Brain microvascular endothelial cell (primary cell): ENCODE data around the gene SPINK1.
"Not testable (repeated sequence)": the region's sequence is repeated elsewhere in the genome, so short reads cannot be mapped to it uniquely, and the experiment has no call there.

Source experiments
- DNase-seq: peaks from one replicate; pipeline ENCODE4 v3.0.0-alpha.2; 2020
- H3K27ac ChIP-seq: fragments of 250-450 bp; sonication (Bioruptor Pico); 2 replicates; pipeline ENCODE4 v1.5.1; 2020; ENCODE audit warnings: mild to moderate bottlenecking, moderate library complexity
- H3K27me3 ChIP-seq: fragments of 250-450 bp; sonication (Bioruptor Pico); replicated peaks from 2 replicates; pipeline ENCODE4 v1.5.1; 2020; ENCODE audit warnings: mild to moderate bottlenecking
- H3K36me3 ChIP-seq: fragments of 250-450 bp; sonication (Bioruptor Pico); replicated peaks from 2 replicates; pipeline ENCODE4 v1.5.1; 2020; ENCODE audit warnings: mild to moderate bottlenecking
- H3K4me3 ChIP-seq: 2 replicates; pipeline ENCODE4 v1.5.1; 2011; ENCODE audit warnings: low read depth, mild to moderate bottlenecking, control low read depth, low read length, moderate library complexity
- CTCF ChIP-seq: IDR thresholded peaks from 2 replicates; pipeline ENCODE4 v1.5.1; 2011; ENCODE audit warnings: low read depth, mild to moderate bottlenecking, moderate library complexity, low read length, control low read depth, inconsistent platforms; ENCODE audit errors: missing control alignments
- in situ Hi-C: cut with HindIII; loops from 2 replicates; pipeline ENCODE4 v1.10.0; 2017; ENCODE audit warnings: low sequenced_read_pairs, low pct_ligation_motif_present

SPINK1 gene

GRCh38 chr5:147874910-147875367, 43.5 kb upstream of the SPINK1 start:
- H3K27ac ChIP-seq, result no peak overlapping the region
- H3K36me3 ChIP-seq, result no peaks in the 10 kb centered on the region
- DNase-seq, result no peak
- no peak overlapping the region for H3K4me3 ChIP-seq
- TF ChIP-seq CTCF, result no peak
- no peaks in the 10 kb centered on the region for H3K27me3 ChIP-seq
- in situ Hi-C loops, result no loop called here

GRCh38 chr5:147874118-147874875, 42.8 kb upstream of the SPINK1 start:
- H3K27me3 ChIP-seq, DNase-seq, H3K27ac ChIP-seq, H3K36me3 ChIP-seq, H3K4me3 ChIP-seq, in situ Hi-C loops: not testable (repeated sequence)

GRCh38 chr5:147872744-147873435, 41.4 kb upstream of the SPINK1 start:
- in situ Hi-C loops, H3K4me3 ChIP-seq, DNase-seq, H3K27ac ChIP-seq, H3K27me3 ChIP-seq, H3K36me3 ChIP-seq: not testable (repeated sequence)

- in situ Hi-C loops, H3K27me3 ChIP-seq, H3K4me3 ChIP-seq, H3K27ac ChIP-seq, H3K36me3 ChIP-seq, DNase-seq: not testable (repeated sequence)
Measured at GRCh38 chr5:147871980-147872549, 40.6 kb upstream of the SPINK1 start.

GRCh38 chr5:147869892-147870291, 38.4 kb upstream of the SPINK1 start:
- H3K36me3 ChIP-seq, H3K4me3 ChIP-seq, H3K27ac ChIP-seq, H3K27me3 ChIP-seq, in situ Hi-C loops, DNase-seq: not testable (repeated sequence)

GRCh38 chr5:147869112-147869511, 37.6 kb upstream of the SPINK1 start:
- in situ Hi-C loops, result no loop called here
- Histone ChIP-seq H3K27me3 (no peaks in the 10 kb centered on the region), H3K4me3 (no peak overlapping the region), H3K27ac (no peak overlapping the region), H3K36me3 (no peaks in the 10 kb centered on the region)
- no peak for DNase-seq
- TF ChIP-seq CTCF, result no peak

GRCh38 chr5:147863454-147864158, 32.1 kb upstream of the SPINK1 start:
- Histone ChIP-seq H3K27me3 (no peaks in the 10 kb centered on the region), H3K27ac (no peak overlapping the region), H3K4me3 (no peak overlapping the region), H3K36me3 (no peaks in the 10 kb centered on the region)
- DNase-seq, result no peak
- in situ Hi-C loops, result no loop called here
- TF ChIP-seq CTCF, result no peak
